CD14-positive monocyte (primary cell): ENCODE results near the gene ADAM19. TPM values are rescaled to one million over a fixed set of nuclear protein-coding genes. Genes with fewer than 3 reads are reported as not detected.

Experiments used
- DNase-seq, 3 donors: peaks; one replicate each; pipeline ENCODE4 v3.0.0-alpha.2; 2011 to 2022
- H2AFZ ChIP-seq: 2 replicates; pipeline ENCODE4 v1.6.0; 2012; ENCODE audit warnings: mild to moderate bottlenecking, low read depth, low read length, inconsistent platforms; ENCODE audit not compliant: insufficient read depth, poor library complexity, severe bottlenecking
- H3K27ac ChIP-seq, 2 donors: 1 replicate in 1 of 2; 2 replicates in 1 of 2; pipeline ENCODE4 v1.5.1; 2012 to 2013; ENCODE audit warnings: low read length in 2 of 2, control low read depth in 1 of 2, inconsistent platforms in 1 of 2, low read depth in 1 of 2, mild to moderate bottlenecking in 1 of 2
- H3K27me3 ChIP-seq, 2 donors: one replicate each; pipeline versions ENCODE4 v1.6.0 to v1.6.1; 2011 to 2013; ENCODE audit warnings: low read length in 2 of 2; ENCODE audit not compliant: control insufficient read depth in 2 of 2, insufficient read depth in 2 of 2
- H3K36me3 ChIP-seq, 2 donors: replicated peaks in 1 of 2; 1 replicate in 1 of 2; 2 replicates in 1 of 2; pipeline versions ENCODE4 v1.5.1 to v1.6.1; 2012 to 2013; ENCODE audit warnings: low read length in 2 of 2, control low read depth in 1 of 2, inconsistent platforms in 1 of 2, mild to moderate bottlenecking in 1 of 2; ENCODE audit not compliant: insufficient read depth in 2 of 2, control insufficient read depth in 1 of 2
- H3K4me1 ChIP-seq, 2 donors: 1 replicate in 1 of 2; 2 replicates in 1 of 2; pipeline versions ENCODE4 v1.5.1 to v1.6.1; 2012 to 2013; ENCODE audit warnings: low read length in 2 of 2, control low read depth in 1 of 2, inconsistent platforms in 1 of 2, mild to moderate bottlenecking in 1 of 2, moderate library complexity in 1 of 2; ENCODE audit not compliant: insufficient read depth in 2 of 2, control insufficient read depth in 1 of 2
- H3K4me2 ChIP-seq: replicated peaks from 2 replicates; pipeline ENCODE3; 2012; ENCODE audit warnings: low read length, moderate library complexity, mild to moderate bottlenecking; ENCODE audit not compliant: poor library complexity, severe bottlenecking; ENCODE audit errors: extremely low read depth
- H3K4me3 ChIP-seq, 3 experiments: fragments of 200-600 bp in 1 of 3; sonication (generic) in 1 of 3; replicated peaks in 1 of 3; 1 replicate in 2 of 3; 2 replicates in 1 of 3; pipeline ENCODE4 v1.5.1; 2011 to 2013; ENCODE audit warnings: low read length in 3 of 3, mild to moderate bottlenecking in 3 of 3, control low read depth in 2 of 3, low read depth in 2 of 3, inconsistent platforms in 1 of 3, moderate library complexity in 1 of 3
- H3K79me2 ChIP-seq: 2 replicates; pipeline ENCODE4 v1.6.0; 2012; ENCODE audit warnings: mild to moderate bottlenecking, control low read depth, inconsistent platforms, low read length, moderate library complexity; ENCODE audit not compliant: insufficient read depth
- H3K9ac ChIP-seq: 2 replicates; pipeline ENCODE4 v1.6.0; 2017; ENCODE audit warnings: low read length, mild to moderate bottlenecking; ENCODE audit not compliant: insufficient read depth, poor library complexity, severe bottlenecking
- H3K9me3 ChIP-seq, 2 donors: replicated peaks in 1 of 2; 1 replicate in 1 of 2; 2 replicates in 1 of 2; pipeline versions ENCODE4 v1.5.1 to v1.6.1; 2012 to 2013; ENCODE audit warnings: low read length in 2 of 2, control low read depth in 1 of 2; ENCODE audit not compliant: control insufficient read depth in 1 of 2, insufficient read depth in 1 of 2
- H4K20me1 ChIP-seq: 2 replicates; pipeline ENCODE4 v1.6.0; 2012; ENCODE audit warnings: mild to moderate bottlenecking, low read length, control low read depth, moderate library complexity; ENCODE audit not compliant: insufficient read depth
- H3K27ac Mint-ChIP-seq, 7 donors: one replicate each; pipeline ENCODE4 v1.8.0; 2020; ENCODE audit warnings: mild to moderate bottlenecking in 7 of 7, mixed read lengths in 7 of 7, moderate library complexity in 6 of 7, inconsistent platforms in 2 of 7
- H3K27me3 Mint-ChIP-seq, 3 donors: one replicate each; pipeline ENCODE4 v1.8.0; 2021 to 2022; ENCODE audit warnings: low read depth in 3 of 3, mild to moderate bottlenecking in 3 of 3, mixed read lengths in 3 of 3, moderate library complexity in 3 of 3, inconsistent platforms in 1 of 3
- H3K36me3 Mint-ChIP-seq, 2 donors: one replicate each; pipeline ENCODE4 v1.8.0; 2020; ENCODE audit warnings: mixed read lengths in 2 of 2, inconsistent platforms in 1 of 2, mild to moderate bottlenecking in 1 of 2
- H3K4me1 Mint-ChIP-seq: one replicate; pipeline ENCODE4 v1.8.0; 2020; ENCODE audit warnings: mild to moderate bottlenecking, mixed read lengths
- H3K4me3 Mint-ChIP-seq, 2 donors: one replicate each; pipeline ENCODE4 v1.8.0; 2020; ENCODE audit warnings: mild to moderate bottlenecking in 2 of 2, mixed read lengths in 2 of 2, moderate library complexity in 1 of 2
- H3K9me3 Mint-ChIP-seq, 7 donors: one replicate each; pipeline ENCODE4 v1.8.0; 2020 to 2022; ENCODE audit warnings: mixed read lengths in 7 of 7, mild to moderate bottlenecking in 6 of 7, moderate library complexity in 6 of 7, inconsistent platforms in 2 of 7
- WGBS: methylation state at CpG from one replicate; pipeline ENCODE4 v1.1.5; 2013; ENCODE audit warnings: missing lambda C conversion rate; ENCODE audit not compliant: insufficient coverage; 5-methylcytosine and 5-hydroxymethylcytosine counted together
- intact Hi-C, 2 donors: fragments of 100-400 bp; cut with micrococcal nuclease; formaldehyde crosslinking; loops; one replicate each; pipeline versions ENCODE4 v1.15.0 to v1.15.1; 2023
- polyA plus RNA-seq, 3 donors: library from polyadenylated mRNA; depleted of rRNA in 1 of 3; unstranded in 2 of 3; stranded (reverse) in 1 of 3; fragments of 300-500 nt in 2 of 3; fragments of >200 nt in 1 of 3; fragmentation: Illumina TruSeq in 2 of 3; gene quantifications; 1 replicate in 2 of 3; 2 replicates in 1 of 3; pipeline ENCODE4 v1.2.3, GENCODE V29; 2012 to 2021
- TF ChIP-seq, protein P1 (sequence below): fragments of 200-600 bp; IDR thresholded peaks from one replicate; pipeline ENCODE4 v1.8.0; 2022; ENCODE audit warnings: antibody characterized with exemption, mild to moderate bottlenecking

Gene ADAM19
- polyA plus RNA-seq, 3 donors, result 3.0 to 12.7 (median 6.2) TPM

DNA sequence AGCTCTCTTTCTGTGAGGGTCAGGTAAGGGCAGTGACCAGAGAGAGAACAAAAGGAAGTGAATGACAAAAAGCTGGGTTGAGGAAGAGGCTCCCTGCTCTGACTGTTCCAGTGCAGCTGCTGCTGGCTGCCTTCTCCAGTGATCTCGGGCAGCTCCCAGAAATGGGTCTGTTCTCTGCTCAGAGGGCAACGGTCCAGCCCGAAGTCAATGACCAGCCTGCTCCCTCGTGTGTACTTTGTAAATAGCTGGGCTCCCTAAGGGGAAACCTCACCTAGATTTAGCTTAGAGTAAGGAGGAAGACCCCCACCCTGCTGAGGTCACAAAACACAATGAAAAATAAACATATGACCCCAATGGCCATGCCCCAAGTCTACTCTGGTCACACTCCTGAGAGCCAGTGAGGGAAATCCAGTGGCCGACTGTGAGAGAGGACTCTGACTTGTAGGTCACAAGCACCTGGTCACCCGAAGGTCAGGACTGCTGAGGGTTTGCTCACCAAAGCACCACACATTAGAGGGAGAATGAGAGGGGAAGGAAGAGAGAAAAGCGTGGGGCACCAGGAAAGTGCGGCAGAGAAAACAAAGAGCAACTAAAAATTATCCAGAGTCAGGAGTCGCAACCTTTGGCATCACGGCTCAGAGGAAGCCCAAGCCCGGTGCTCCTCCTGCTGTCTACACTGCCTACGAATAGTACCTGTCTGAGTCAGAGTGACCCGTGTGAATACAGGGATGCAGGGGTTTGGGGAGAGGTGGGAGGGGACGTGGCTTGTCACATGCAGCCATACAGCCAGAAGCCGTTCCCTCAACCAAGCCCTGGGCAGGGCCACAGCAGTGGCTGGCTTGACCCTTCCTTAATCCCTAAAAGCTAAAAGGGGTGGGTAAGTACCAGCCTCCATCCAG, 95.7 kb downstream of the ADAM19 start:
- H4K20me1 ChIP-seq, result peaks cover 15% of the 10 kb centered on the region
- Mint-ChIP-seq H3K4me3 (no peak overlapping the region), H3K27me3 (peaks cover 0 to 4% (median 1%) of the 10 kb centered on the region in 3 donors), H3K36me3 (peaks cover 76 to 79% of the 10 kb centered on the region in 2 donors), H3K27ac (peak overlapping the region in 3 of 7 donors; percentile 33 to 50 (median 43)), H3K4me1 (peaks cover 10% of the 10 kb centered on the region), H3K9me3 (peaks cover 0 to 4% (median 0%) of the 10 kb centered on the region in 7 donors)
- H2AFZ ChIP-seq, result no peak overlapping the region
- no peaks in the 10 kb centered on the region for H3K79me2 ChIP-seq
- TF ChIP-seq, protein P1, sequence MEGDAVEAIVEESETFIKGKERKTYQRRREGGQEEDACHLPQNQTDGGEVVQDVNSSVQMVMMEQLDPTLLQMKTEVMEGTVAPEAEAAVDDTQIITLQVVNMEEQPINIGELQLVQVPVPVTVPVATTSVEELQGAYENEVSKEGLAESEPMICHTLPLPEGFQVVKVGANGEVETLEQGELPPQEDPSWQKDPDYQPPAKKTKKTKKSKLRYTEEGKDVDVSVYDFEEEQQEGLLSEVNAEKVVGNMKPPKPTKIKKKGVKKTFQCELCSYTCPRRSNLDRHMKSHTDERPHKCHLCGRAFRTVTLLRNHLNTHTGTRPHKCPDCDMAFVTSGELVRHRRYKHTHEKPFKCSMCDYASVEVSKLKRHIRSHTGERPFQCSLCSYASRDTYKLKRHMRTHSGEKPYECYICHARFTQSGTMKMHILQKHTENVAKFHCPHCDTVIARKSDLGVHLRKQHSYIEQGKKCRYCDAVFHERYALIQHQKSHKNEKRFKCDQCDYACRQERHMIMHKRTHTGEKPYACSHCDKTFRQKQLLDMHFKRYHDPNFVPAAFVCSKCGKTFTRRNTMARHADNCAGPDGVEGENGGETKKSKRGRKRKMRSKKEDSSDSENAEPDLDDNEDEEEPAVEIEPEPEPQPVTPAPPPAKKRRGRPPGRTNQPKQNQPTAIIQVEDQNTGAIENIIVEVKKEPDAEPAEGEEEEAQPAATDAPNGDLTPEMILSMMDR, result no peak
- no peak overlapping the region for H3K9ac ChIP-seq
- H3K9me3 ChIP-seq, result no peaks in the 10 kb centered on the region
- DNase-seq, result no peak
- peaks cover 31 to 72% of the 10 kb centered on the region in 2 donors for H3K36me3 ChIP-seq
- no peak overlapping the region for H3K4me3 ChIP-seq
- WGBS, result 90% methylated on average over 11 of the region's 15 CpGs
- no peaks in the 10 kb centered on the region for H3K27me3 ChIP-seq
- H3K4me2 ChIP-seq, result no peak overlapping the region
- no peak overlapping the region for H3K27ac ChIP-seq
- intact Hi-C loops, result loop anchor here (5.0 kb wide), 3 partner anchors 48 to 153 kb away; a partner anchor contains a TSS
- peaks cover 6 to 8% of the 10 kb centered on the region in 2 donors for H3K4me1 ChIP-seq

DNA sequence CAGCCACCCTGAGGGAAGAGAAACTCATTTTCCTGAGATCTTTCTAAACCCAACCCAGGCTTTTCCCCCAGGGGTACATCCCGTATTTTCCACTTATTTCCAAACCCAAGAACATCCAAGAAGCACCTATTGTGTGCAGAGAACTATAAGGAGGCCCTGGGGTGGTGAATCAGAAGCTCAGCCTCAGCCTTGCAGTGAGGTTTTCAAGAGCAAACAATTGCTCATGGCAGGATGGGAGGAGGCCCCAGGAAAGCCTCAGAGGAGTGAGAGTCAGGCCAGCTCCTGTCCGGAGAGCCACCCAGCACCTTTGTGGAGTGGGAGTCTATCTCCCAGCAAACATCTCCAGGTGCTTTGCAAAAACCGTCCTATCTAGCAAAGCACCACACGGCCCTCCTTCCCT, 96.4 kb downstream of the ADAM19 start:
- H3K9me3 Mint-ChIP-seq, result peaks cover 0 to 4% (median 0%) of the 10 kb centered on the region in 7 donors
- Histone ChIP-seq H3K36me3 (peaks cover 28 to 70% of the 10 kb centered on the region in 2 donors), H2AFZ (no peak overlapping the region), H3K9me3 (no peaks in the 10 kb centered on the region), H3K9ac (no peak overlapping the region), H3K4me3 (no peak overlapping the region), H3K4me2 (no peak overlapping the region), H3K79me2 (no peaks in the 10 kb centered on the region), H4K20me1 (peaks cover 8% of the 10 kb centered on the region), H3K27me3 (no peaks in the 10 kb centered on the region), H3K4me1 (peaks cover under 1 to 1% of the 10 kb centered on the region in 2 donors), H3K27ac (no peak overlapping the region)
- no peak overlapping the region for H3K4me3 Mint-ChIP-seq
- intact Hi-C loops, result loop anchor here (5.0 kb wide), 3 partner anchors 47 to 152 kb away; a partner anchor contains a TSS
- H3K4me1 Mint-ChIP-seq, result peaks cover 3% of the 10 kb centered on the region
- WGBS, result 100% methylated on average over 1 of the region's 4 CpGs
- peaks cover 74 to 81% of the 10 kb centered on the region in 2 donors for H3K36me3 Mint-ChIP-seq
- TF ChIP-seq, protein P1, result no peak
- no peak for DNase-seq
- peak overlapping the region in 1 of 7 donors; percentile 66 for H3K27ac Mint-ChIP-seq
- peaks cover 0 to 4% (median 1%) of the 10 kb centered on the region in 3 donors for H3K27me3 Mint-ChIP-seq
